Stimulated activated CD4-positive, alpha-beta T cell treated with anti-CD3 and anti-CD28 coated beads, TNF-alpha, amount 100 ng/mL, for 4 hours (primary cell): ENCODE data around the gene GRIA3.
"Not testable (repeated sequence)": the region's sequence is repeated elsewhere in the genome, so short reads cannot be mapped to it uniquely, and the experiment has no call there.

ENCODE experiments used
- DNase-seq, 3 experiments: peaks; one replicate each; pipeline ENCODE4 v3.0.0-alpha.2; 2020; ENCODE audit warnings: low read depth in 3 of 3

Gene GRIA3

GRCh38 chrX:123455693-123456092, 271.6 kb downstream of the GRIA3 start:
- no peak for DNase-seq

DNA sequence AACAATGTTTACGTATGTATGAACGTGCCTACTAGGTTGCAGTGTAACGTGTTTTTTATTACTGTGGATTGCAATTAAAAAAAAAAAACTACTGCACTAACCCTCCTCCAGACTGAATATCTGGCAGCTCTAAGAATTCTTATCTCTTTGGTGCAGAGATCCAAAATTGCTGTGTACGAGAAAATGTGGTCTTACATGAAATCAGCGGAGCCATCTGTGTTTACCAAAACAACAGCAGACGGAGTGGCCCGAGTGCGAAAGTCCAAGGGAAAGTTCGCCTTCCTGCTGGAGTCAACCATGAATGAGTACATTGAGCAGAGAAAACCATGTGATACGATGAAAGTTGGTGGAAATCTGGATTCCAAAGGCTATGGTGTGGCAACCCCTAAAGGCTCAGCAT, 280.6 kb downstream of the GRIA3 start:
- no peak for DNase-seq

GRCh38 chrX:123468481-123468880, 284.4 kb downstream of the GRIA3 start:
- DNase-seq: no peak

- DNase-seq: no peak
Observed at GRCh38 chrX:123475068-123475724, 291.1 kb downstream of the GRIA3 start.

- DNase-seq: no peak
Observed at GRCh38 chrX:123476611-123477219, 292.6 kb downstream of the GRIA3 start.

GRCh38 chrX:123477673-123478072, 293.6 kb downstream of the GRIA3 start:
- DNase-seq: no peak

DNA sequence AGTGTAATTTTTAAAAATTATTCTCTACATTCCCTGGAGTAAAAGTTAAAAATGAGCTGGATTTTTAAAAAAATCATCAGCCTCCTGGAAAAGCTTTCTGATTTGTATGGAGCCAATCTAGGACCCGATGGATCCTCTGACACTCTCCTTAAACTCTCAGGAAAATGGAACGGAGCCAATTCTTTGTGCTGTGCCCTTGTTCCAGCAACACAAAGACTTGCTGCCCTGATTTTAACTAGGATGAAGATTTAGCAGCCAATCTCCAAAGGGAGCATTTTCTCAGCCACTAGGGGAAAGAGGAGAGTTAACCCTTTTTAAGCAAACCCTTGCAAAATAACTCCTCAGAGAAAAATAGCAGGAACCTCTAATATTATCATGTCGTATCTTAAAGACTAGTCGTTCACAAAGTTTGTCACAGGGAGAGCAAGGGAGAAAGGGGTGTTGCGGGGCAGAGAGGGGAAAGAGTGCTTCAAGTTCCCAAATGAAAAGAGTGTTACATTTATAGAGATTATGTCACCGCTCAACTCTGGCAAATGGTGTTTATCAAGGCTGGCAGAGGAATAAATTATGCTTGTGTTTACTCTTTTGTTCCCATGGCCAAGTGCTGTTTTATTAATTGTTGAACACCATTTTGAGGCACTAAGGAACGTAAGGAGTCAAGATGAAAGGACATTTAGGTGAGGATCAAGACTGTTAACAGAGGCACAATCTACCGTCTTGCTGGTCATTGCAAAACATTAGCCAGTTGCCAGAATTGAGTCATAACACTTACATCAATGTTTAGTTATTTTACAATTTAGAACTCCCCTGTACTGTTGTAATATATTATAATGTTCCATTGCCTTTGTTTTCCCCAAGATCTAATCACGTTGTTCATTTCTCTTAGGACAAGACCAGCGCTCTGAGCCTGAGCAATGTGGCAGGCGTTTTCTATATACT, 298.1 kb downstream of the GRIA3 start:
- DNase-seq: no peak

GRCh38 chrX:123486297-123486696, 302.2 kb downstream of the GRIA3 start:
- DNase-seq: no peak

GRCh38 chrX:123487236-123487635, 303.2 kb downstream of the GRIA3 start:
- DNase-seq: no peak

GRCh38 chrX:123487669-123488068, 303.6 kb downstream of the GRIA3 start:
- no peak for DNase-seq

GRCh38 chrX:123489011-123489410, 304.9 kb downstream of the GRIA3 start:
- no peak for DNase-seq

- DNase-seq: no peak
Observed at GRCh38 chrX:123493857-123494256, 309.8 kb downstream of the GRIA3 start.

DNA sequence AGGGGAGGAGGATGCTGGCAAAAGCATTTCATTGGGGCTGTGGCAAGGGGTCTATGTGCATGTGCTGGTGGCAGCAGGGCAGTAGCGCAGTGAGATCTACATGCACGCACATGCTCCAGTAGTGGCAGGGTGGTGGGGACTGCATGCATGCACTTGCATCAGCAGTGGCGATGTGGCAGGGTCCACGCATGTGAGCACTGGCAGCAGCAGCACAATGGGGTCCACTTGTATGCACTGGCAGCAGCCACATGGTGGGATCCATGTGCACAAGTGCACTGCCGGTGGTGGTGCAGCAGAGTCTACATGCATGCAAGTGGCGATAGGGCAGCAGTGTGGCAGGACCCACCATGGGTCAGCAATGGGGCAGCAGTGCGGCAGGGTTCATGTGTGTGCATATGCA, 315.7 kb downstream of the GRIA3 start:
- DNase-seq: no peak

- no peak for DNase-seq
Observed at GRCh38 chrX:123504047-123504446, 320.0 kb downstream of the GRIA3 start.

GRCh38 chrX:123504630-123505270, 320.7 kb downstream of the GRIA3 start:
- no peak for DNase-seq

DNA sequence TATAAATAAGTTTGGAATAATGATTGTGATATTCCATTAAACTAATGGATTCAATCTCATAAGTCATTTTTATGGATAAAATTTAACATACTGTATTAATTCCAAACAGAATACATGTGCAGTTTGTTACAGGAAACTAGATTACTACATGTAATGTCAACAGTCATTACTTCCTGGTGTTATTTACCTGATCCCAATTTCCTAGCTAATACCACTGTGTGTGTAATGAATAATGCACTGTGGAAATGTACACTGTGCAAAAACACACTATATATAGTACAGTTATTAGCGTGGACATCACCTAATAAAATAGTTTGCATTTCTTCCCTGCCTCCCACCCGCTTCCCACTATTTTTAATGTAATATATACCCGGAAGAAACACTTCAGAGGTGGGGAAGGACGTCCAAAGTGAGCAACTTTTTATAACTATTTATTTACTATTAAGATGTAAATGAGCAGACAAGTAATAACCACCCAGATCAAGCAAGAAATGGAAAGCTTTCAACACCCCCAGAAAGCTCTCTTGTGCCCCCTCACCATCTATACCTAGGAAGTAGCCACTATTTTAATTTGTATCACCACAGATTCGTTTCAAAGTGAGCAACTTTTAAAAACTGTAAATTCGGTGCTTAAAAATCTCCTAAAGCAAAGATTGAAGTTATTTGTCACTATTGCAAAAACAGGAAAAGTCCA, 329.7 kb downstream of the GRIA3 start:
- DNase-seq: no peak

GRCh38 chrX:123514279-123514640, 330.2 kb downstream of the GRIA3 start:
- not testable (repeated sequence) for DNase-seq

GRCh38 chrX:123518791-123519190, 334.7 kb downstream of the GRIA3 start:
- no peak for DNase-seq

GRCh38 chrX:123525123-123525725, 341.1 kb downstream of the GRIA3 start:
- DNase-seq: no peak

GRCh38 chrX:123530726-123531125, 346.6 kb downstream of the GRIA3 start:
- not testable (repeated sequence) for DNase-seq
